K562 (cell line): ENCODE results near the gene HSPB3.

ENCODE experiments used
- BRCA1 ChIP-seq, 2 experiments: fragments of 450-650 bp in 1 of 2; sonication (generic) in 1 of 2; formaldehyde crosslinking in 1 of 2; IDR thresholded peaks; 2 replicates each; pipeline versions ENCODE4 v1.5.0 to v1.6.1; 2017 to 2020; ENCODE audit warnings: mild to moderate bottlenecking in 1 of 2, missing genetic modification reagents in 1 of 2
- ETS1 ChIP-seq: conservative IDR thresholded peaks from 2 replicates; pipeline ENCODE4 v1.6.1; 2011; ENCODE audit warnings: low read depth, mild to moderate bottlenecking, low read length; ENCODE audit not compliant: control insufficient read depth
- NR0B1 ChIP-seq: fragments of 450-650 bp; IDR thresholded peaks from one replicate; pipeline ENCODE4 v1.6.1; 2018; ENCODE audit warnings: mild to moderate bottlenecking, moderate library complexity; ENCODE audit not compliant: partially characterized antibody
- POLR2AphosphoS2 ChIP-seq: IDR thresholded peaks from 2 replicates; pipeline ENCODE4 v1.6.1; 2012; ENCODE audit warnings: low read length, improper control_type of control experiment
- TCF7L2 ChIP-seq: fragments of 150-350 bp; IDR thresholded peaks from 2 replicates; pipeline ENCODE4 v1.6.1; 2016; ENCODE audit warnings: low read depth, mild to moderate bottlenecking, low read length, moderate library complexity
- TGIF2 ChIP-seq: sonication (generic); formaldehyde crosslinking; IDR thresholded peaks from 2 replicates; pipeline ENCODE4 v1.8.1; 2022; ENCODE audit warnings: mild to moderate bottlenecking, missing genetic modification reagents, moderate library complexity
- TRIM24 ChIP-seq, 2 experiments: fragments of 450-650 bp; IDR thresholded peaks; 2 replicates each; pipeline ENCODE4 v1.6.1; 2016

GRCh38 chr5:54426209-54426608, 29.3 kb upstream of the HSPB3 start:
- TF ChIP-seq TGIF2 (CRISPR knock-in tag) (no peak), NR0B1 (no peak), TCF7L2 (no peak), BRCA1 (IDR thresholded peaks at IDR 0.05) (no peak), BRCA1 (CRISPR knock-in tag; IDR thresholded peaks at IDR 0.05) (no peak), ETS1 (no peak), POLR2AphosphoS2 (no peak), TRIM24 (IDR thresholded peaks at IDR 0.05) (no peak)
